ENCODE data around the gene FFAR1. TPM values are rescaled to one million over a fixed set of nuclear protein-coding genes. Genes with fewer than 3 reads are reported as not detected.

FFAR1 gene
- total RNA-seq, 1 donor from 2014 or later: 0.74 TPM

- no peaks in the 10 kb centered on the region for H3K4me1 Mint-ChIP-seq (ENCODE audit: low read depth)
- no peak overlapping the region for H3K4me3 Mint-ChIP-seq (ENCODE audit: low read depth)
- H3K27me3 Mint-ChIP-seq: peaks cover 11% of the 10 kb centered on the region
- no peak overlapping the region for H3K27ac Mint-ChIP-seq
- H3K9me3 Mint-ChIP-seq (ENCODE audit: low read depth): no peaks in the 10 kb centered on the region
- TF ChIP-seq CTCF (IDR thresholded peaks at IDR 0.05; ENCODE audit: unreplicated experiment): no peak
- no peak for DNase-seq (ENCODE audit: low spot score, unreplicated experiment)
- H3K36me3 Mint-ChIP-seq (ENCODE audit: insufficient read depth): no peaks in the 10 kb centered on the region
Measured at GRCh38 chr19:35329323-35329722, 18.4 kb upstream of the FFAR1 start.

- H3K9me3 Mint-ChIP-seq (ENCODE audit: low read depth): no peaks in the 10 kb centered on the region
- H3K27me3 Mint-ChIP-seq: peaks cover 11% of the 10 kb centered on the region
- no peaks in the 10 kb centered on the region for H3K4me1 Mint-ChIP-seq (ENCODE audit: low read depth)
- no peak overlapping the region for H3K4me3 Mint-ChIP-seq (ENCODE audit: low read depth)
- no peak for TF ChIP-seq CTCF (IDR thresholded peaks at IDR 0.05; ENCODE audit: unreplicated experiment)
- H3K27ac Mint-ChIP-seq: no peak overlapping the region
- no peak for DNase-seq (ENCODE audit: low spot score, unreplicated experiment)
- H3K36me3 Mint-ChIP-seq (ENCODE audit: insufficient read depth): no peaks in the 10 kb centered on the region
Measured at GRCh38 chr19:35330475-35330874, 17.2 kb upstream of the FFAR1 start.

- Mint-ChIP-seq H3K4me1 (ENCODE audit: low read depth) (no peaks in the 10 kb centered on the region), H3K27ac (no peak overlapping the region), H3K27me3 (peaks cover 7% of the 10 kb centered on the region), H3K4me3 (ENCODE audit: low read depth) (no peak overlapping the region), H3K36me3 (ENCODE audit: insufficient read depth) (no peaks in the 10 kb centered on the region), H3K9me3 (ENCODE audit: low read depth) (no peaks in the 10 kb centered on the region)
- DNase-seq (ENCODE audit: low spot score, unreplicated experiment): no peak
- no peak for TF ChIP-seq CTCF (IDR thresholded peaks at IDR 0.05; ENCODE audit: unreplicated experiment)
Measured at GRCh38 chr19:35331551-35332214, 16.0 kb upstream of the FFAR1 start.

- H3K9me3 Mint-ChIP-seq (ENCODE audit: low read depth): no peaks in the 10 kb centered on the region
- H3K36me3 Mint-ChIP-seq (ENCODE audit: insufficient read depth): no peaks in the 10 kb centered on the region
- no peak for TF ChIP-seq CTCF (IDR thresholded peaks at IDR 0.05; ENCODE audit: unreplicated experiment)
- no peak for DNase-seq (ENCODE audit: low spot score, unreplicated experiment)
- no peaks in the 10 kb centered on the region for H3K4me1 Mint-ChIP-seq (ENCODE audit: low read depth)
- H3K27me3 Mint-ChIP-seq: peaks cover 3% of the 10 kb centered on the region
- H3K27ac Mint-ChIP-seq: no peak overlapping the region
- H3K4me3 Mint-ChIP-seq (ENCODE audit: low read depth): no peak overlapping the region
Measured at GRCh38 chr19:35332817-35333216, 14.9 kb upstream of the FFAR1 start.

GRCh38 chr19:35334144-35334753 is 13.5 kb upstream of the FFAR1 start:
- TF ChIP-seq CTCF (IDR thresholded peaks at IDR 0.05; ENCODE audit: unreplicated experiment): no peak
- H3K4me3 Mint-ChIP-seq (ENCODE audit: low read depth): no peak overlapping the region
- H3K4me1 Mint-ChIP-seq (ENCODE audit: low read depth): no peaks in the 10 kb centered on the region
- no peaks in the 10 kb centered on the region for H3K9me3 Mint-ChIP-seq (ENCODE audit: low read depth)
- H3K27me3 Mint-ChIP-seq: peaks cover 3% of the 10 kb centered on the region
- no peak overlapping the region for H3K27ac Mint-ChIP-seq
- no peaks in the 10 kb centered on the region for H3K36me3 Mint-ChIP-seq (ENCODE audit: insufficient read depth)
- DNase-seq (ENCODE audit: low spot score, unreplicated experiment): no peak
